SHP77 (cell line): ENCODE measurements around the gene TPST2.
A peak's percentile ranks its signal among the peaks of the same experiment; 100 is the strongest.

Experiments
- DNase-seq, 2 experiments: peaks; one replicate each; lab custom pipeline; 2025; lab: John Stamatoyannopoulos, UW

The TPST2 gene

DNA sequence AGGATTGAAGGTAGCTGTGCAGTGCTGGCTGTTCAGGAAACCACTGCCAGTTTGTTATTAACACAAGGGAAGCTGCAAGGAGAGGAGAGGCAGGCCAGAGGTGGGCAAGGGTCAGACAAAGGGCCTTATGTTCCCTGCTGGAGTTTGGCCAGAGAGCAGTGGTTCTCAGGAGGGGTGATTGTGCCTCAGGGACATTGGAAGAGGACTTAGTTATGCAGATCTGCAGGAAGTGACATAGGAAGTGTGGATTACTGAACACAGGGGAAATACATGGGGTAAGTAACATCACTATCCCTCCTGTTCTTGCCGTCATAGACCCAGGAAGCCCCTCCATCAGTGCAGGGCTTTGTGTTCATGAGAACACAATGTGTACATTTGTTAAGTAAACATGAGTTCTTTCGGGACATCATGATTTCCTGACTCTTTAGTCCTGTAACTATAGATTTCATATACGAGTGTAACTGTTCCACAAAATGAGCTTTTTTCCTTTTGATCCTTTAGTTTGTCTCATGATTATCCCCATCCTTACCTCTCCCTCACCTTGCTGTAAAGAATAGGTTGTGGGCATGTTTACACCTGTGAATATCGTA is 100.4 kb downstream of the TPST2 start:
- DNase-seq, result no peak

DNA sequence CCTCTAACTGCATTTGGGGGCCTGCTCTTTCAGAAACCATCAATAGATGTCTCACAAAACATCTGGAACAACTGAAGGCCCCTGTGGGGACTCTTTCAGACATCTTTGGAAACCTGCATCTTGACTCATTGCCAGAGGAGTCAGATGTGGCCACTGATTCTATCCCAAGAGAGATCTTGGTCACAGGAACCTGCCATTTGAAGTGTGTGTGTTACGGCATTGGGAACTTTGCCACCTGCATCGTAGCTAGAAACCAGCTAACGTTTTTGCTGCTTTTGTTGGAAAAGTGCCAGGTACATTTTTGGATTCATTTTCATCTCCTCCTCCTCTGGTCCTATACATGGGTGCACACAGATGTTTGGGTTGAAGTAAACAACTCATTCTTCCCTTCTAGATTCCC is 101.9 kb downstream of the TPST2 start:
- no peak for DNase-seq

- DNase-seq, result no peak
These were observed 103.5 kb downstream of the TPST2 start for GRCh38 chr22:26486394-26486793.

- no peak for DNase-seq
These were observed 104.0 kb downstream of the TPST2 start for GRCh38 chr22:26485806-26486390.

GRCh38 chr22:26485013-26485412 is 104.9 kb downstream of the TPST2 start:
- no peak for DNase-seq

GRCh38 chr22:26484360-26484706 is 105.6 kb downstream of the TPST2 start:
- no peak for DNase-seq

DNA sequence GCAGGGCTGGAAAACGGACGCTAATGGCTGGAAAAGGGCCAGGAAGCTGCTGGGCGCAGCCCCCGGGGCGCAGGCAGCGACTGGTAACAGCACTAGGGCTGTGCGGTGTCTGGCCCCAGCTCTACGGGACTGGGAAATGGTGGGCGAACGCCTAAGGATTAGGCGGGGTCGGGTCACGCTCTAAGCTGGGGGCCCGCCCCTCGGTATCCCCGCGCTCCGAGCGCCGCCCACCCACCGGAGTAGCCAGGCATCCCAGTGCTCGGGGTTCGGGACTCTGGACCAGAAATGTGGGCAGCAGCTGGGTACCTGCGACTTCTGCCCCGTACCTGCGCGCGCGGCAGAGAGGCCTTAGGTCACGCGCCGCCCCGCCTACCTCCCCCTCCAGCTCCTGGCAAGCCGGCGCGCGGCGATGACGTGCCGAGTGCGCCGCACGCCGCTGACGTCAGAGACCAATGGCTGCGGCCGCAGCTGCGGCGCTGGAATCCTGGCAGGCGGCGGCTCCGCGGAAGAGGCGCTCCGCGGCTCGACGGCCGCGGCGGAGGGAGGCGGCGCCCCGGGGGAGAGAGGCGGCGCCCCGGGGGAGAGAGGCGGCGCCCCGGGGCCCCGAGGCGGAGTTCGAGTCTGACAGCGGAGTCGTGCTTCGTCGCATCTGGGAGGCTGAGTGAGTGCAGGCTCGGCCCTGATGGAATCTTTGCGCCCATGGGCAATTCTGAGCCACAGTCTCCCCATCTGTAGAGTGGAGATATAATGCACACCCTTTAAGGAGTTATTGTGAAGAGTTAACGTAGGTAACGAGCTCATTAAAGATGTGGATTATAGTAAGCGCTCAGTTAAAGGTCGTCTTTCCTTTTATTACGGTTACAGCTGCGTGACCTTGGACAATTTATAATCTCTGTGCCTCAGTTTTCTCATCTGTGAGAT is 106.2 kb downstream of the TPST2 start, which contains the start of the genes HPS4 and SRRD:
Gene HPS4, minus strand, starts transcription at position 345 of the 921 bp plus-strand sequence. CDS start 2,021 bp downstream, outside the sequence.
Gene SRRD, plus strand, starts transcription at position 439 of the 921 bp plus-strand sequence. Its CDS starts 14 bp downstream, at position 453.
- peak; percentile 81 for DNase-seq

- DNase-seq, result no peak
These were observed 106.9 kb downstream of the TPST2 start for GRCh38 chr22:26483043-26483438.

DNA sequence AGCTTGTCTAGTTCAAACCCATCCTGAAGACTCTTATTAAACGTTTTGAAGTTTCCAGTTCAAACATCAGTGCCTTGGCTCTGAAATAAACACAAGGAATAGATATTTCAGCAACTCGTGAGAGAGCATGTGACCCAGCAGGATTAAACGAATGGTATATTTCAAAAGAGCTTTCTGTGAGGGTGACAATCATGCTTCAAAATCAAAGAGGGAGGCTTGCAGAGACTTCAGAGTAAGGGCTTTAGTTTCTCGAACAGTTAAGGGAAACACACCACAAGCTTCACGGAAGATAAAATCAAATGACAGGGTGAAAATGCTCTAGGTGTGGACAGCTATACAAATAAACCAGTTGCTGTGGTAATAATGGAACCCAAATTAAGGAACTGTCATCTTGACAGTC is 107.8 kb downstream of the TPST2 start:
- no peak for DNase-seq

DNA sequence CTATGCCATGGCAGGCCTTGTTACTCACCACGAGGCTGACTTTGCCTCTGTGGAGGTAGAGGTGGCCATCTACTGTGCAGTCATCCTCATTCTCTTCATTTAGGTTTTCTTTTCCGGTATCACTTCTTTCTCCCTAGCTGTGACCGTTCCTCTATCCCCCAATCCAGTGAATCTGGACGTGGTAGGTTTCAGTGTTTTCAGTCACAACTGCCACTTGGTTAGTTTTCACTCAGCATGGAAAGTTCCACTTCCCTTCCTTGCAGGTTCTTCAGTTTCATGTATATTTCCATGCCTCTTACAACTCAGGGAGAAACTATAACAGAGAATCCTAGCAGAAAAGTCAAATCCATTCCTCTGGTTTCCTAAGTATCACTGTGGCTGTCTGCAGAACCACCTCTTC is 108.2 kb downstream of the TPST2 start:
- DNase-seq, result no peak

GRCh38 chr22:26481112-26481693 is 108.7 kb downstream of the TPST2 start:
- DNase-seq, result no peak

DNA sequence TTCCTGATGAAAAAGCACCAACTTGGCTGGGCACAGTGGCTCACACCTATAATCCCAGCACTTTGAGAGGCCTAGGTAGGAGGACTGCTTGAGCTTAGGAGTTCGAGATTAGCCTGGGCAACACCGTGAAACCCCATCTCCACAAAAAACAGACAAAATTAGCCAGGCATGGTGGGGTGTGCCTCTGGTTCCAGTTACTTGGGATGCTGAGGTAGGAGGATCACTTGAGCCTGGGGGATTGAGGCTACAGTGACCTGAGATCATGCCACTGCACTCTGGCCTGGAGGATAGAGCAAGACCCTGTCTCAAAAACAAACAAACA is 109.4 kb downstream of the TPST2 start:
- DNase-seq, result no peak

GRCh38 chr22:26479792-26480610 is 109.9 kb downstream of the TPST2 start:
- no peak for DNase-seq

GRCh38 chr22:26479043-26479791 is 110.7 kb downstream of the TPST2 start:
- DNase-seq, result no peak

DNA sequence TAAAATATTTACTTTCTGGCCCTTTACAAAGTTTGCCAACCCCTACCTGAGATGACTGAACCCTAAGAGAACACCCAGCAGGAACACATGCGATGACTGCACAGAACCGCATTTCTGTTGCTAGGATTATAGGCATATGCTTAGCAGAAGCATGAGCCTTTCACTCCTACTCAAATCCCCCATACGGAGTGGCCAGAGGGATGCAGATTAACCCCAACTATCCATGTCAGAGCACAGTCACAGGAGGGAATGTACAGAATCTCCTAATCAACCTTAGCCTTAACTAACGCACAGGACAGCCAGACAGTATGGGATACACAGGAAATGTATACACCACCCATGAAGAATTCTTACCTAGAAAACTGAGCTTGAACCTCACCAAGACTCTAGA is 112.6 kb downstream of the TPST2 start:
- DNase-seq, result no peak

- no peak for DNase-seq
These were observed 113.1 kb downstream of the TPST2 start for GRCh38 chr22:26476705-26477340.

DNA sequence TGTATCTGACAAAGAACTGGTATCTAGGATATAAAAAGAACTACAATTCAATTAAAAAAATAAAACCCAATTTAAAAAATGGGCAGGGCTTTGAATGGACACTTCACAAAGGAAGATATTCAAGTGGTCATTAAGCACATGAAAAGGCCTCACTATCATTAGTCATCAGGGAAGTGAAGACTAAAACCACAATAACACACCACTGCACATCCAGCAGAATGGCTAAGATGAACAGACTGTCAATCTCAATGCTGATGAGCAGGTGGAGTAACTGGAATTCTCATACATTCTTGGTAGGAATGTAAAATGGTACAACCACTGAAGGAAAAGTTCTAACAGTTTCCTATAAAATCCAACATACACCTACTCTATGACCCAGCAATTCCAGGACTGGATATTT is 115.2 kb downstream of the TPST2 start:
- DNase-seq, result no peak
